Measurements from ENCODE around the gene SOCS7. TPM values are rescaled to one million over a fixed set of nuclear protein-coding genes. Genes with fewer than 3 reads are reported as not detected.

SOCS7 gene
- total and polyA plus RNA-seq, 2 experiments from 2014 or later: 1.3 to 6.8 TPM

DNA sequence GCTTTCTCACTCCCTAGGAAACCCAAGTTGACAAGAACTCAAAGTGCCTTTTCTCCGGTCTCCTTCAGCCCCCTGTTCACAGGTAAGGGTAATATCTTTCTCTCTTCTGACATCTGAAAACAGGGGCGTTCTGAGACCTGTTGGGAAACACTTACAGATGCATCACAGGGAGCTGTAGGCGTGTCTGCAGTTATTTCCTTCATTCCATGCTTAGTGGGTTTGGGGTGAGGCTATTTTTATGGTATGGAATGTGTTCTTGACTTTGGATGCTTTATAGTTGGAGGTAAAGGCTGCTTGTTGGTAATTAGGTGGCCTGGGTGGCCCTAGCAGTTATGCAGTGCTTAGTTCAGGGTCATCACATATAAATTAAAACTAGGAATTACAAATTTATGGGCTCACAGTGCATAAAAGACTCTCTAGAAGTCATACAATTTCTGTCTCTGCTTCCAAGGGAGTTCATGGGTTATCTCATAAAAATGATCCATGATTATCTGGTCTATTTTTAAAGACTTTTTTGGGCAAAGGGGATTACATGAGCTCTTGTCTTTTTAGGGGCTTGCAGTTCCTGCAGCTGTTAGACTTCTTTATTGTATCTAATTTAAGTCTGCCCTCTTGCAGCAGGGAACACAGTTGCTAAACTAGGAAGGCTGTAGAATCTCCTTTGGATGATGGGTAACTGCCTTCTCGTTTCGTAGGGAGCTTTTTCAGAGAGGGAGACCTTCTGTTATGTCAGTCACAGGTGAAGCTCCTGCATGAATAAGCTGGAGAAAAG lies 10.2 kb downstream of the SOCS7 start:
- Histone ChIP-seq H3K36me3 (ENCODE audit: low read depth) (0 out of 2 replicates have a peak, but pooled peaks cover 7% of the 10 kb centered on the region), H3K9me3 (ENCODE audit: low read depth) (no peaks in the 10 kb centered on the region), H3K4me3 (no peak overlapping the region), H3K4me2 (ENCODE audit: unreplicated experiment) (no peak overlapping the region), H4K20me1 (ENCODE audit: insufficient read depth) (peaks cover 3% of the 10 kb centered on the region; the same call in 1 of the 2 replicates), H3K9me2 (ENCODE audit: insufficient read depth) (no peaks in the 10 kb centered on the region), H3K4me1 (ENCODE audit: insufficient read depth) (peaks cover 18% of the 10 kb centered on the region), H2AFZ (no peak overlapping the region), H3K27ac (no peak overlapping the region), H3K27me3 (replicated peaks; ENCODE audit: insufficient read depth) (no peaks in the 10 kb centered on the region), H3F3A (ENCODE audit: insufficient read depth) (no peaks in the 10 kb centered on the region), H3K9ac (no peak overlapping the region), H3K79me2 (ENCODE audit: insufficient read depth) (peaks cover 66% of the 10 kb centered on the region)
- DNase-seq: peak; percentile 51
- TF ChIP-seq EZH2phosphoT487 (IDR thresholded peaks at IDR 0.05; ENCODE audit: insufficient read depth, low read depth) (no peak), EZH2 (IDR thresholded peaks at IDR 0.05; ENCODE audit: insufficient read depth, poor library complexity, severe bottlenecking) (no peak)
- 63 to 69% methylated on average over 5 of the region's 5 CpGs for WGBS, 2 experiments (ENCODE audit: low coverage in 1 of 2, low lambda C conversion rate in 2 of 2, missing lambda C conversion rate in 2 of 2)
- in situ Hi-C loops (cut with MboI): no loop called here

DNA sequence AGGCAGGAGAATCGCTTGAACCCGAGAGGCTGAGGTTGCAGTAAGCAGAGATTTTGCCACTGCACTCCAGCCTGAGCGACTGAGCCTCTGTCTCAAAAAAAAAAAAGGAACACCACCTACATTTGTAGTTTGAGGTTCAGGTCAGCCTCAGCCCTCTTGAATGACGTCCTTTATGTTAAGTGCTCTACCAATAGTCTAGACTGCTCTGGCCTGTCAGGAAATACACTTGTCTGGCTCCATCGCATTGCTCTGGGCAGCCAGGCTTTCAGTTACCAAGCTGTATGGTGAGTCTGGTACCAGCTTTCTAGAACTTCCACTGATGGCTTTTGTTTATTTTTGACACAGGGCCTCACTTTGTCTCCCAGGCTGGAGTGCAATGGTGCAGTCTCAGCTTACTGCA lies 11.4 kb downstream of the SOCS7 start:
- H2AFZ ChIP-seq: no peak overlapping the region
- WGBS, 2 experiments (ENCODE audit: low coverage in 1 of 2, low lambda C conversion rate in 2 of 2, missing lambda C conversion rate in 2 of 2): 92 to 93% methylated on average over 5 of the region's 5 CpGs
- H3K4me1 ChIP-seq (ENCODE audit: insufficient read depth): peaks cover 18% of the 10 kb centered on the region
- H3K27me3 ChIP-seq (replicated peaks; ENCODE audit: insufficient read depth): no peaks in the 10 kb centered on the region
- TF ChIP-seq EZH2 (IDR thresholded peaks at IDR 0.05; ENCODE audit: insufficient read depth, poor library complexity, severe bottlenecking) (no peak), EZH2phosphoT487 (IDR thresholded peaks at IDR 0.05; ENCODE audit: insufficient read depth, low read depth) (no peak)
- in situ Hi-C loops (cut with MboI): no loop called here
- H3K4me3 ChIP-seq: no peak overlapping the region
- H3K79me2 ChIP-seq (ENCODE audit: insufficient read depth): peaks cover 55% of the 10 kb centered on the region
- no peaks in the 10 kb centered on the region for H3F3A ChIP-seq (ENCODE audit: insufficient read depth)
- H3K36me3 ChIP-seq (ENCODE audit: low read depth): peaks cover 10% of the 10 kb centered on the region; the same call in 1 of the 2 replicates
- no peak overlapping the region for H3K9ac ChIP-seq
- no peak overlapping the region for H3K4me2 ChIP-seq (ENCODE audit: unreplicated experiment)
- H3K9me3 ChIP-seq (ENCODE audit: low read depth): no peaks in the 10 kb centered on the region
- no peak for DNase-seq
- H3K9me2 ChIP-seq (ENCODE audit: insufficient read depth): no peaks in the 10 kb centered on the region
- no peak overlapping the region for H3K27ac ChIP-seq
- no peaks in the 10 kb centered on the region; the same call in 1 of the 2 replicates for H4K20me1 ChIP-seq (ENCODE audit: insufficient read depth)

DNA sequence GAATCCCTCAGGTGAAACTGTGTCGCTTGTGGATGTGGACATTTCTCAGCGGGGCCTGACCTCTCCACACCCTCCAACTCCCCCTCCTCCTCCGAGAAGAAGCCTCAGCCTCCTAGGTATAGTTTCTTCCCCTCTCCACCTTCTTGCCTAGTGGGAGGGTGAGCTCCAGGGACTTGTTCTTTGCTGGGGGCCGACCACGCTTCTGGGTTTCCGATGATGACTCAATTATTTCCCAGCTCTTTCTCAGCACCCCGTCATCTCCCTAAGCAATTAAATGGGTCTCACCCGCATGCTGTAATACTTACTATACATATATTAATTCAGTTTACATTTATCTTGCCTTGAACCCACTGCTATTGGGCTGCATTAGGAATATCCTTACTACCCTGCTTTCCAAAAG lies 13.1 kb downstream of the SOCS7 start:
- H3K4me2 ChIP-seq (ENCODE audit: unreplicated experiment): no peak overlapping the region
- H3F3A ChIP-seq (ENCODE audit: insufficient read depth): no peaks in the 10 kb centered on the region
- TF ChIP-seq EZH2phosphoT487 (IDR thresholded peaks at IDR 0.05; ENCODE audit: insufficient read depth, low read depth) (no peak), EZH2 (IDR thresholded peaks at IDR 0.05; ENCODE audit: insufficient read depth, poor library complexity, severe bottlenecking) (no peak)
- in situ Hi-C loops (cut with MboI): no loop called here
- no peak overlapping the region for H3K27ac ChIP-seq
- peaks cover 18% of the 10 kb centered on the region for H3K4me1 ChIP-seq (ENCODE audit: insufficient read depth)
- H3K4me3 ChIP-seq: no peak overlapping the region
- H3K9me2 ChIP-seq (ENCODE audit: insufficient read depth): no peaks in the 10 kb centered on the region
- peaks cover 13% of the 10 kb centered on the region; the same call in 1 of the 2 replicates for H3K36me3 ChIP-seq (ENCODE audit: low read depth)
- DNase-seq: no peak
- whole genome bisulfite sequencing, 2 experiments (ENCODE audit: low coverage in 1 of 2, low lambda C conversion rate in 2 of 2, missing lambda C conversion rate in 2 of 2): 93 to 95% methylated on average over 8 of the region's 8 CpGs
- no peaks in the 10 kb centered on the region for H3K9me3 ChIP-seq (ENCODE audit: low read depth)
- peaks cover 46% of the 10 kb centered on the region for H3K79me2 ChIP-seq (ENCODE audit: insufficient read depth)
- H3K9ac ChIP-seq: no peak overlapping the region
- H3K27me3 ChIP-seq (replicated peaks; ENCODE audit: insufficient read depth): no peaks in the 10 kb centered on the region
- H2AFZ ChIP-seq: no peak overlapping the region
- no peaks in the 10 kb centered on the region; the same call in 1 of the 2 replicates for H4K20me1 ChIP-seq (ENCODE audit: insufficient read depth)

DNA sequence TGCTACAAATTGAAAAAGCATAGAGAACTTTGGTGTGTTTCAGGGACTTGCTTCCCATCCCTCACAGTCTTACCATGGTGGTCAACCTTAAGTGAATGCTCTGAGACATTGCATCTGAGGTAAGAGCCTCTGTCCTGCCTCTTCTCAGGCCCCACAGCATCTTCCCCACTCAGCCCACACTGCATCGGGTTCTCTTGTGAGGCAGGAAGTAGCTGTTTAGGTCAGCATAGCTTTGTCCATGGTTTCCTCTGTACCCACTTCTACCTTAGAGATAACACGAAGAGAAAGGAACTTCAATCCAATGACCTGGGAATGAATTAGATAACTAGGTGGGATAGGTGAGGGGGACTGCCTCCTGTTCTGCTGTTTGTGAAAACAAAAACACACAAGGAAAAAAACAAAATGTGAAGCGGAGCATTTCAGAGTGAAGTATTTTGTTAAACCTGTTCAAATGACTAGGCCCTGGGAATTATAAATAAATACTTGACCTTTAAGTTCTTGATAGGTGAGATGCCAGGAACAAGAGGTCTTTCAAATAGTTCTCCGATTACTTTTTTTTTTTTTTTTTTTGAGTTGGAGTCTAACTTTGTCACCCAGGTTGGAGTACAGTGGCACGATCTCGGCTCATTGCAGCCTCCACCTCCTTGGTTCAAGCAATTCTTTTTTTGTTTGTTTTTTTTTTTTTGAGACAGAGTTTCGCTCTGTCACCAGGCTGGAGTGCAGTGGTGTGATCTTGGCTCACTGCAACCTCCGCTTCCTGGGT lies 17.7 kb downstream of the SOCS7 start:
- H3K36me3 ChIP-seq (ENCODE audit: low read depth): peaks cover 23% of the 10 kb centered on the region; the same call in 1 of the 2 replicates
- 0 out of 2 replicates have a peak, but pooled peaks cover 4% of the 10 kb centered on the region for H3K4me1 ChIP-seq (ENCODE audit: insufficient read depth)
- DNase-seq: no peak
- H3K9ac ChIP-seq: no peak overlapping the region
- no peaks in the 10 kb centered on the region for H3K27me3 ChIP-seq (replicated peaks; ENCODE audit: insufficient read depth)
- H2AFZ ChIP-seq: no peak overlapping the region
- no peaks in the 10 kb centered on the region for H3K9me3 ChIP-seq (ENCODE audit: low read depth)
- no peaks in the 10 kb centered on the region for H3K9me2 ChIP-seq (ENCODE audit: insufficient read depth)
- H3K27ac ChIP-seq: no peak overlapping the region
- H3F3A ChIP-seq (ENCODE audit: insufficient read depth): no peaks in the 10 kb centered on the region
- WGBS, 2 experiments (ENCODE audit: low coverage in 1 of 2, low lambda C conversion rate in 2 of 2, missing lambda C conversion rate in 2 of 2): 88 to 89% methylated on average over 8 of the region's 8 CpGs
- no peaks in the 10 kb centered on the region for H4K20me1 ChIP-seq (ENCODE audit: insufficient read depth)
- H3K79me2 ChIP-seq (ENCODE audit: insufficient read depth): 0 out of 2 replicates have a peak, but pooled peaks cover 1% of the 10 kb centered on the region
- TF ChIP-seq EZH2 (IDR thresholded peaks at IDR 0.05; ENCODE audit: insufficient read depth, poor library complexity, severe bottlenecking) (no peak), EZH2phosphoT487 (IDR thresholded peaks at IDR 0.05; ENCODE audit: insufficient read depth, low read depth) (no peak)
- no peak overlapping the region for H3K4me3 ChIP-seq
- in situ Hi-C loops (cut with MboI): no loop called here
- no peak overlapping the region for H3K4me2 ChIP-seq (ENCODE audit: unreplicated experiment)
